Urothelium cell line (cell line): ENCODE results near the gene EEF1G.
"Not testable (repeated sequence)": the region's sequence is repeated elsewhere in the genome, so short reads cannot be mapped to it uniquely, and the experiment has no call there.

ENCODE experiments used
- DNase-seq: peaks from one replicate; pipeline ENCODE4 v3.0.0; 2011; ENCODE audit warnings: low spot score, mixed read lengths
- FAIRE-seq: peaks from 2 replicates; lab custom pipeline; 2011; peaks lifted over from hg19 to GRCh38; lab: Jason Lieb, UNC

The EEF1G gene

DNA sequence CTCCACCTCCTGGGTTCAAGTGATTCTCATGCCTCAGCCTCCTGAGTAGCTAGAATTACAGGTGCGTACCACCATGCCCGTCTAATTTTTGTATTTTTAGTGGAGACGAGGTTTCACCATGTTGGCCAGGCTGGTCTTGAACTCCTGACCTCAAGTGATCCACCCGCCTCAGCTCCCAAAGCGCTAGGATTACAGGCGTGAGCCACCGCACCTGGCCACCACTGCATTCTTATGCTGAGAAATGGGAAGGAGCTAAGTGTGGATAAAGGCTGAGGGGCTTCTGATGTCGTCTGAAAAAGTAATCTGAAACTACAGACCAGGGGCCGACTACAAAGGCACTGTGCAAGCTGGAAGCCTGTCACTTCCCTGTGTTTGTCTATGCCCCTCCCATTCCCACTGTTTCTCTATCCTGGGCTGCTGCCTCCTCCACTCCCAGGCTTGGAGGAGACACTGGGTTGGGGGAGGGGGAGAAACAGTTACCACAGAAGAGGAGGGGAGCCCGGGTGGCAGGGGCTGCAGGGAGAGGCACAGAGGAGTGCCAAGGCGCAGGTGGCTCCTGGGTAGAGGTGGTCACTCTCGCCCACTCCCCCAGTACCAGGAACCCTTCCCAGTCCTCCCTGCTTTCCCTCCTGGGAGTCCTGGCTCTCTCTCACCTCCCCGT, 30.9 kb upstream of the EEF1G start:
- FAIRE-seq (no peak), DNase-seq (no peak)

DNA sequence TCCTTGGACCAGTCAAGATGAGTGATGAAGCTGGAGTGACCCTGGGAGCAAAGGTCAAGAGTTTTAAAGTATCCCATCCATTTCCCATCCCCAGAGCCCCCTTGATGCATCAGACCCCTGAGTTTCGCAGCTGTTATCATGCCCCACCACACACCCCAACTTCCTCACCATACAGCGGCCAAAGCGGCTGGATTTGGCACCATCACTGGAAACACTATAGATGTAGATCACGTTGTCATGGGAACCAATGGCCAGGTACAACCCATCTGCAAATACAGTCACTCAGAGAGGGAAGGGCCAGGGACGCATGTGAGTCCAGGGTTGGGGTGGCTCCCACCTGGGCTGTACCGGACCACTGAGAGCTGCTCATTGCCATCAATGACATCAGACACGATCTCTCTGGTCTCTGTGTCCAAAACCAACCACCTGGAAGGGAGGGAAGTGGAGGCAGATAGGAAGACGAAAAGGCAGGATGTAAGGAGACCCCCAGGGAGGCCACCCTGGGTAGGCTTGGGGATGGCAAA, 30.1 kb upstream of the EEF1G start:
- FAIRE-seq = no peak
- no peak for DNase-seq

DNA sequence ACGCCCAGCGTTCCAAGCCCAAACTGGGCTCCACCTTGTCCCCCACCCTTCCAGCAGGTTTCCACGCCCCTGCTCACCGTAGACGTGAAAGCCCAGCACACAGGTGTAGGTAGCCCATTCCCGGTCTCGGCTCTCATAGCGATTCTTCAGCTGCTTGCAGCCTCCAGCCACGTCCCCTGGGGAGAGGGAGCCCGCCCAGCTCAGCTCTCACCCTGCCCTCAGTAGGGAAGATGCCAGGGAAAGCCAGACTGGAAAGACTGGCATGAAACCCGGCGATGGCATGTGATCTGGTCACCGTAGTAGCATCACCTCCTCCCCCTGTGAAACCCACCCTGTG, 29.3 kb upstream of the EEF1G start:
- DNase-seq (no peak), FAIRE-seq (no peak)

DNA sequence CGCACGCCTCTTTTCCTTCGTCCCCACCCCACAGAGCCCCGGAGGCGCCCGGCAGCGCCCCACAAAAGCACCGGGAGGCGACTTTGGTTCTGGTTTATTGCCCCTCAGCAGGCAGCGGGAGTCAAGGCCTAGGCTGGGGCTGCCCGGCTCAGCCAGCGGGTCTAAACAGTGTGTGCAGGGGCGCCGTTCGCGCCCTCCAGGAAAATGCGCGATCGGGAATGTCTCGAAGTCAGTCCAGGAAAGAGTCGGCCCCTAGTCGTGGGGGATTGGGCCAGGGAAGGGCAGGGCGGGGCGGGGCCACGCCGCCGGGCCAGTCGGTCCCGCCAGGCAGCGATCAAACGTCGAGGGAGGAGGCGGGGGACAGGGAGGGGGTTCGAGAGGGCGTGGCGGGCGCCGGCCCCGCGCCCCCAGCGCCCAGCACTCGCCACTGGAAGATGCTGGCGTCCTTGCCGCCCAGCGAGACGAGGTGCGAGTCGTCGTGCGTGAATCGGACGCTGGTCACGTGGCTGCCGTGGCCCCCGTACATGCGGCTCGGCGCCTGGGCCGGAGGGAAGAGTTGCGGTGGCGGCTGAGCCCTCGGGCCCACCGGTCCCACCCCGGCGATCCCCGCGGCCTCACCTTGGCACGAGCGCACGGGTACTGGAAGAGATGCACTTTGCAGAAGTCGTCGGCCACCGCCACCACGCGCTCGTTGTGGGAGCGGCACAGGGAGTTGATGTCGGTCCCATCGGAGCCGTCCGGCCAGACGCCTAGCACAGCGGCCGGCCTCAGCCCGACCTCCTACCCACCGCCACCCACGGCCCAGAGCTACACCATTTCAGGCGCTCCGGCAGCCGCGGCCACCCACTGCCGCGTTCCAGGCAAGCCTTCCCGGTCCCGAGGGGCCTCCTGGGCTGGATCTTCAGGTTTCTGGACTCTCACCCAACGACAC, 28.7 kb upstream of the EEF1G start:
- FAIRE-seq (no peak), DNase-seq (no peak)

DNA sequence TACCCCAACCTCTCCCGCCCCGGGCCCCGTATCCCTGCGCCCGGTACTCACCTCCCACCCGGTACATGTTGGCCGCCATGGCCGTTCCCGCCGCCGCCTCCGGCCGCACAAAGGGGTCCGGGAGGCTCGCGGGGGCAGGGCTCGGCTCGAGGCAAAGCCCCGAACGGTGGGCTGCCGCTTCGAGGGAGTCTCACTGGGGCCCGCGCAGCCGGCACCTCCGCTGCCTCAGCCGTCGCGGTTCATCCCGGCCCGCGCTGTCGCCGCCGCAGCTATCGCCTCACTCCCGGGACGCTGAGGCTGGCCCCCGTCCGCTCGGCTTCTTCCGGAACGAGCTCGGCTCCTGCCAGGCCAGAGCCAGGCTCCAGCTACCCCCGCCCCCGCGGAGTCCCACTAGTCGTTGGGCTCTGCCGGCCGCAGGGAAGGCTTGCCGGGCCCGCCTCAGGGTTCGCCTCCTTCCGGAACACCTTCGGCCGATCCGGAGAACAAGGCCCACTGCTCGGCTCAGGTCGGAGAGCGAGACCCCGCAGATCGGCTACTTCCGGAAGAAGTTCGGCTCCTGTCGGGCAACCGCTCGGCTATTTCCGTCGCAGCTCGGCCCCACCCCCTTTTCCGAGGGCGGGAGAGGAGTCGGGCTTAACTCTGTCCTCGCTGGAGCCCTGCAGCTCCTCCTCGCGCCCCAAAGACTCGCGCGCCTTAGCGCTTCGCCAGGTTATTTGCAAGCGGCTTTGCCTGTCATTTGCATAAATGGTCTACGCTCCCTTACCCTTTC, 27.9 kb upstream of the EEF1G start, which contains the start of gene MTA2:
MTA2 (minus strand) TSS at position 494 of the 769 bp plus-strand sequence; CDS start at position 79, 415 bp downstream.
- no peak for FAIRE-seq
- peak; percentile 96 for DNase-seq

DNA sequence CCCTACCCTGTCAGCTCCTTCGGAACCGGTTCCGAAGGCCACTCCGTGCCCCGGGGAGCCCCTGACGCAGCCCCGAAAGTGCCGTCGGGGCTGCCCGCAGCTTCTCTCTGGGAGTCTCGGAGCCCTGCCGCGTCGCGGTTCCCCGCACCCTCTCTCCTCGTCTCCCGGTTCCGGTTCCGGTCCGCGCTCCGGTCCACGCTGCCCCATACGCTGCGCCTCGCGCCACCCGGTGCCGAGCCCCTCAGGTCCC, 27.4 kb upstream of the EEF1G start:
- FAIRE-seq = no peak
- no peak for DNase-seq

DNA sequence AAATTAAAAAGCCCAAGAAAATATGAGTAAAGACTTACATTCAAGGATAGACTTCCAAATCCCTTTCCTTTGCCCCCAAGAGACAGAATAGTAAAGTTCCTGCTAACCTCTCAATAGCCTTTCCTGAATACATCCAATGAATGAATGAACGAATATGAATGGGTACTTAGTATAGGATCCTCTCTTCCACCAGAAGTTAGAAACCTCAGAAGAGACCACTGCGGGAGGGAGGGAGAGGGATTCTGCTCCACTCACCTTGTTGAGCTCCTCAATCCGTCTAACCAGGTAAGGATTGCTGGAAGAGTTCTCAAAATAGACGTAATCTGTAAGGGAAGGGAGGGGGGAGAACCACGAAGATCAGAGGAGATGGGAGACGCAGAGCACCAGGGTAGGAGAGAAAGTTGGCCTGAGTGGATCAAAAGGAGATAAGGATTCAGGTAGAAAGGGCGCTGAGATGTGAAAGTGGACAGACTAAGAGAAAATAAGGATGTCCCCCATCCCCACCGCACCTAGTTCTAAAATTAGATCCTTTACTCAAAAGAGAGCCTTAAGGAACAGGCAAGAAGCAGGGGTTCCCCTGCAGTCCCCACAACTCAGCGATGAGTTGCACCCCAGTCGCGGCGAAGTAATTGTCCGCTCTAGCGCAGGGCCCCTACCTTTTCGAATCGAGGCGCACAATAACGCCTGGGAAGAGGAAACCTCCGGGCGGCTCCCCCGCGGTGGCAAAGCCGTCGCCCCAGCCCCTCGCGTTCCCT, 26.9 kb upstream of the EEF1G start:
- no peak for FAIRE-seq
- DNase-seq = no peak

DNA sequence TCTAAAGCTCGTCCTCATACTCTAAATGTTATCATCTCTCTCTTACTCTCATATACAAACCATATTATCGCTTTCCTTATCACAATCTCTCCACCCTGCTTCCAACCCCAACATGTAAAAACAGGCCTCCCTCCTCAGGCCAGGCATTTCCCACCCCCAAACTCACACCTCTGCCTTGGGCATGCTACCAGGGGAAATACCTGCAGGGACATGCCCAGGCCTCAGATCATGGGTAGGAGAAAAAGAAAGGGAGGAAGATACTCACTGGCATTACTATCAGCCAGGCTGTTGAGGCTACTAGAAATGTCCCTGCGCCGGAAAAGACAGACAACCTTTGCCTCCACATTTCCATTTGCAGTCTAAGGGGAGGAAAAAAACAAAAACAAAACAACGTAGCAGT, 26.2 kb upstream of the EEF1G start:
- no peak for FAIRE-seq

DNA sequence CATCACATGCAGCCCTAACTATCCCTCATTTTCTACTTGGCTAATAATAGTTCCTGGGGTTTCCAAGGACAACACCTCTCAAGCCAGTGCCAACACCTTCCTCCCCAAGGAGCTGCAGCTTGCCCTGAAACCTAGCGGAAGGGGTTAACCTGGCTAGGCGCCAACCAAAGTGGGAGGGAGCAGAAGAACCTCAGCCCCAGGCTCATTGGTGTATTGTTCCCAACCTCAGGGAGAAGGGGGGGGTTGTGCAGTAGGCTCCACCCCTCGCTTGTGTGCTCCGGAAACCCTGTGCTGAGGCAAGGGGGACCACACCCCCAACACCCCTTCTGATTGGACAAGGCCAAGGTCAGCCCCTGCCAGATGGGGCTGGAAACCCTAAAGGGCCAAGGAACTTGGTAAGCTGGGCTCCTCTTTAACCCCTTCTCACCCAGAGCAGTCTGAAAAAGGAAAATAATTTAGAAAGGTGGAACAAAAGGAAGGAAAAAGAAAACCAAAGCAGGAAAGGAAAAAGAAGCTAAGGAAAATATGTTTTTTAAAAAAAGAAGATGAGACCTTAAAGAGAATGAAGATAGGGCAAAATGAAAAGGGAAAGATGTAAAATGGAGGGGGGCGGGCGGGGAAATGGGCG, 25.5 kb upstream of the EEF1G start:
- peak; percentile 92 for DNase-seq
- FAIRE-seq = no peak

More for the DNA sequence above, 26.2 kb upstream of the EEF1G start:
- no peak for DNase-seq

DNA sequence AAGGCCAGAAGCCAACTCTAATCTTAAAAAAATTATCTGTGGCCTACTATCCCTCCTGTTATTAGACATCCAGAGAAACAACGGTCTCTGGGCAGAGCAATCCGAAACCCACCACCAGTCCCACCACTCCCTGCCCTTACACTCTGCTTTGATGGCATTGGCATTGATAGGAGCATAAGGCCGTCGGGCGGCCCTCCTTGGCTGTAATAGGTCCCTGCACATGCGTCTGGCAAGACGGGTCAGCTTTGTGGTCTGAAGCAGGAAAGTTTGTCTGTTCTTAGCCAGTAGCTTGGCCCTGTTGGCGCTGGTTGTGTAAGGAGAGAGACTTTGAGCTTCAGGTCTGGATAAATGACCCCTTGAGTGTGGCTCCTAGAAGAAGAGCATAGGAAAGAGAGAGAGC, 21.4 kb upstream of the EEF1G start:
- FAIRE-seq (no peak), DNase-seq (no peak)

DNA sequence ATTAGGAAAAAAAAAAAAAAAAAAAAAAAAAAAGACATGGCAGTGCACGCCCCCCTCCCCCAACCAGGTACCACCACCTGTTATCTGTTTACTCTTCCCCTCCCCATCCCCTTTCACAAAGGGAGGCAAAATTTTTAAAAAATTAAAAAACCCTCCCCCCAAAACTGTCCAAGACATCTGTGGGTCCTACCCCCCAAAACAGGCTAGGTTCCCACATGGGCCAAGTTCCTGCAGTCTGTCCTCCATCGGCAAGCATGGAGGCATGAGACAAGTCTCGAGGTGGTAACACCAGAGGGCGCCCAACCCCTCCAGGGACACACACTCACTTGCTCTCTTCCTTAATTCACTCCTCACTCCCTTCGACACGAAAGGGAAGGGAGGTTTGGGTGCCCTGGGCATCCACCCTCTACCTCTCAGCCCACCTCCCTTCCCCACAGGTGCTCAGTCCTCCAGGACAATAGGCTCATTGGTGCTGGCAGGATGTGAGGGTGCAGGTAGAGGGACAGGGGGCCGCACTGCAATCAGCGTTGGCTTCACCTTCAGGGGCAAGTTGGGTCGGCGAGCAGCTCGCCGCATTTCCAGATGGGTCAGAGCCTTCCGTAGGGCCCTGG, 19.8 kb upstream of the EEF1G start:
- FAIRE-seq (no peak), DNase-seq (peak; percentile 54)

DNA sequence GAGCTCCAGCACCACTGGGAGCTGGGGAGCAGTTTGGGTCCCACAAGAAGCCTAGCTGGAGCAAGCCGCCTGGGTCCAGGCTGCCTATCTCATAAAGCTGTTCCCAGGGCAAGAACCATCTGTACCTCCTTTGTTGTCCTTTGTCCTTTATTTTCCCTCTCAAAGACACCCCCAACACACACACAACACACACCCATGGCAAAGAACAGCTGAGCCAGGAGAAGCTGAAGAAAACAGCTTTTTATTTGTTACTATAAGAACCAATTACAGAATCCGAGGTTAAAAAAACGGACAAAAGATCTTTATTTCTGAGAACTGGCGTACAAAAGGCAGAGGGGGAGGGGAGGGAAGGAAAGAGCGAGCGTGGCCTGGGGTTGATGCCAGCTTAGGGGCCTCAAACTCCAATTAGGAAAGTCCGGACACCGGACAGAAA, 19.3 kb upstream of the EEF1G start:
- DNase-seq (no peak), FAIRE-seq (no peak)

DNA sequence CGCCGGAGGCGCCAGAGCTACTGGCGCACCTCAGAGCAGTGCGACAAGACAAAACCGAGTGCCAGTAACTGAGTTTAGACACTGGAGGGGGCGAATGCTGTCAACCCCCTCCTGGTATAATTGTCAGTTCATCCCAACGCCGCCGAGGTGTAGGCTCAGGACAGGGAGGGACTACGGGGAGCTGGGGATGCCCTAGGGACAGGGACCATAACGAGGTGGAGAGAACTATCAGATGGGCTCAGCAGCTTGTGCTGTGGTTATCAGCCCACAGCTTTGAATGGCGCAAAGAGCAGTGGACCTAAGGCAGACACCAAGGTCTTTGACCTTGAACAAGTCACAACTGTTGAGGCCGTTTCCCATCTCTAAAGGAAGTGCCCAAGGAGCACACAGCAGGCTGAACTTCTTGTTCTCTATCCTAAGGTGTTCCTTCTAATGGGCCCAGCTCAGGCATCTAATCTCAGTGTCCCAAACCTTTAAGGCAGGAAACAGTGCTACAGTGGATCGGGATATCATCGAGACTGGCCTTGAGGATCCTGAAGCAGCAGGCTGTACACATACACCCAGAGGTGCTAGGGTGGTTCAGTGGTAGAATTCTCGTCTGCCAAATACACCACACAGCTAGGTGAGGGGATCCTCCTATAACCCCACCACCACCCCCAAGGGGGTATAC, 18.6 kb upstream of the EEF1G start:
- DNase-seq (no peak), FAIRE-seq (no peak)

DNA sequence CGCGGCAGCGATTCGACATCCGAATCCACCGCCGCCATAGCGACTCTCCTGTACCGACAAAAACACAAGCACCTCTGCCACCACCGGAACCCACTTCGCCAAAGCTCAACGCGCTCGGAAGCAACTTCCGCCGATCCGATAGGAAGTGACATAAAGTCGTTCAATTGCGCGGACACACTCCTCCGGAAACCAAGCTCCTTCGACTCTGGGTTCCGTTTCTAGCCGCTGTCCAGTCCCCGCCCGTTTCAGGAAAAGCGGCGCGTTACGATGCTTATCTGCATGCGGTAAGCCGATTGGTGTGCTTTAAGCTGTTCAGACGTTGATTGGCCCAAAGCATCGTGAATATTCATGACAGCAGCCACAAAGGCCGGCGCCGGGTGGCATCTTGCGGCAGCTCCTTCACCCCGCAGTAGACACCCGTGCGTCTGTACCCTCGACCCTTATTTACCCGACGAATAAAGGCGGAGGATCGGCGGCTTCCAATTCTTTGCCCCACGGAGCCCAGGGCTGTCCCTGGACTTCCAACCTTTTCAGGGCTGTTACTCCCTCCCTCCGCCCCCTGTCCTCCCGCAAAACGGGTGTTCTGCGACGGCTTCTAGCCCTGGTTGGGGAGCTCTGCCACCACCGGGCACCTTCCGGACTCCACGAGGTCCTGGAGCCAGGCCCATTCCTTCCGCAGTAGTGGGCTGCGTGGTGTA, 17.9 kb upstream of the EEF1G start, which contains the start of gene TUT1:
TUT1 (minus strand) TSS at position 76 of the 698 bp plus-strand sequence; CDS start at position 38, 38 bp downstream.
- FAIRE-seq (peak; percentile 81), DNase-seq (peak; percentile 94)

DNA sequence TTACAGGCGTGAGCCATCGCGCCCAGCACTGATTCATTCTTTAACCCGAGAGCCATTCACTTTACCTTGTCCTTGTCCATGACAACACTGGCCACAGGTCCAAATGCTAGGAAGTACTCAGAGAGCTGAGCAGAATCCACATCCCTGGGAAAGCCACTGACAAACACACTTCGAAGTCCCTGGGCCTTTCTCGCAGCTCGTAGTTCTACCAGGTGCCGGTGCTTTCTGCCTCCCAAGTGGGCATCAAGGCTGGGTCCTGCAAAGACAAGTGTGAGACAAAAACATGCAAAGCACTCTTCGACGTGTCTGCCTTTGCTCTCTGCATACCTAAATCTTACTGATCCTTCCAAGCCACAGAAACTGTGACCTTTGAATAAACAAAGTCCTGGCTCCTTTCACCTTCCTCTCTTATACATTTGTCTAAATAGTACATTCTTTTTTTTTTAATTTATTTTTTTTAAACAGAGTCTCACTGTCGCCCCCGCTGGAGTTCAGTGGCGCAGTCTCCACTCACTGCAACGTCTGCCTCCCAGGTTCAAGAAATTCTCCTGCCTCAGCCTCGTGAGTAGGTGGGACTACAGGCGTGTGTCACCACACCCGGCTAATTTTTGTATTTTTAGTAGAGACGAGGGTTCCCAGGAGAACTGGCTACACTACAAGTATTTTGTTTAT, 15.4 kb upstream of the EEF1G start:
- FAIRE-seq (no peak), DNase-seq (no peak)

DNA sequence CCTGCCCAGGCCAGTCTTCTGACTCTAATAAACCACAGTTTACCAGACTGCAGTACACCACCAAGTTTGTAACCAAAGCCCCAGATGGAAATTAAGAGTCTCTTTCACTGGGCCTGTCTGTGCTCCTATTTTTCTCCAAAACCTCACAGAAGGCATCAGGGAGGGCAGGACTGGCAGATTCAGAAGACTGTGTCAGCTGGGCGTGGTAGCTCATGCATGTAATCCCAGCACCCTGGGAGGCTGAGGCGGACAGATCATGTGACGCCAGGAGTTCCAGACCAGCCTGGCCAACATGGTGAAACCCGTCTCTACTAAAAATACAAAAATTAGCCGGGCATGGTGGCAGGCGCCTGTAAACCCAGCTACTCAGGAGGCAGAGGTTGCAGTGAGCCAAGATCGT, 11.7 kb upstream of the EEF1G start:
- FAIRE-seq = not testable (repeated sequence)

DNA sequence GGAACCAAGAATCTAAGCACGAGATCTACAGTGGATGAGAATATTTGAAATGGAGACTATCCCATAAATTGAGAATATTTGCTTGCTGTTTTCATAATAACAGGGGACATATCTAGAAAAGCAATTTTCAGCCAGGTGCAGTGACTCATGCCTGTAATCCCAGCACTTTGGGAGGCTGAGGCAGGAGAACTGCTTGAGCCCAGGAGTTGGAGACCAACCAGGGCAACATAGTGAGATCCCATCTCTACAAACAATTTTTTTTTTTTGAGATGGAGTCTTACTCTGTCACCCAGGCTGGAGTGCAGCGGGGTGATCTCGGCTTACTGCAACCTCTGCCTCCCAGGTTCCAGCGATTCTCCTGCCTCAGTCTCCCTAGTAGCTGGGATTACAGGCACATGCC, 8.0 kb upstream of the EEF1G start:
- DNase-seq, FAIRE-seq: not testable (repeated sequence)

More for the DNA sequence above, 11.7 kb upstream of the EEF1G start:
- DNase-seq = not testable (repeated sequence)
